ENCODE data around the gene TNFSF12. TPM values are rescaled to one million over a fixed set of nuclear protein-coding genes. Genes with fewer than 3 reads are reported as not detected.

TNFSF12 gene
- polyA plus RNA-seq, 2 of the 4 experiments (the other 2 are of a cell fraction), result 9.9 to 11.9 TPM

DNA sequence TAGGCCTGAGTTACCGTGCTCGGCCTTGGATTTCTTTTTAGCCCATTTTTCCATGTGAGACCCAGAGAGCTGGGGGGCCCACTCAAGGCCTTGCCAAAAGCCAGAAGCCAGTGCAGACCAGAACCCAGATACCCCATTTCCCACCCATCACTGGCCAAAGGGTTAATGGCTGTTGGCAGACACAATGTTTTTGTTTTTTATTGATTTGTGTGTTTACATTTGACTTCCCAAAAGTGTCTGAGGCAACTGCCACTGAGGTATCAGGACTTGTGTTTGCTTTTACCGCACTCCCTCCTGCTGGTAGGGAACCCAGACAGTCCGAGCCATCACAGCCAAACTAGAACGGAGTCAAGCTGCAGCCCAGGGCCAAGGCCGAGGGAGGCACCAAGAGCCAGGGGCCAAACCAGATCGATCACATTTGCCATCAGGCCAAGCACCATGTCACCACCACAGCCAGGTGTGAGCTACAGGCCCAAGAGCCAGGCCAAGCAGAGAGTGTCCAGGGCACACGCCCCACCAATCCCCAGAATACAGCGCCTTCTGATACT lies 7.7 kb upstream of the TNFSF12 start (continued):
- TF ChIP-seq, protein P1, sequence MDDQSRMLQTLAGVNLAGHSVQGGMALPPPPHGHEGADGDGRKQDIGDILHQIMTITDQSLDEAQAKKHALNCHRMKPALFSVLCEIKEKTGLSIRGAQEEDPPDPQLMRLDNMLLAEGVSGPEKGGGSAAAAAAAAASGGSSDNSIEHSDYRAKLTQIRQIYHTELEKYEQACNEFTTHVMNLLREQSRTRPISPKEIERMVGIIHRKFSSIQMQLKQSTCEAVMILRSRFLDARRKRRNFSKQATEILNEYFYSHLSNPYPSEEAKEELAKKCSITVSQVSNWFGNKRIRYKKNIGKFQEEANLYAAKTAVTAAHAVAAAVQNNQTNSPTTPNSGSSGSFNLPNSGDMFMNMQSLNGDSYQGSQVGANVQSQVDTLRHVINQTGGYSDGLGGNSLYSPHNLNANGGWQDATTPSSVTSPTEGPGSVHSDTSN (IDR thresholded peaks at IDR 0.05), result no peak
- TF ChIP-seq ZFP36 (IDR thresholded peaks at IDR 0.05; ENCODE audit: borderline replicate concordance, partially characterized antibody), result no peak

GRCh38 chr17:7544911-7545310 lies 3.9 kb upstream of the TNFSF12 start:
- Histone ChIP-seq H3K4me3 (no peak overlapping the region), H3K27ac (no peak overlapping the region), H3K4me2 (no peak overlapping the region), H3K9me3 (no peaks in the 10 kb centered on the region), H3K4me1 (peaks cover 13% of the 10 kb centered on the region)
- FAIRE-seq, result peak; percentile 88
- ATAC-seq, result no peak
- ChIA-PET POLR2A (no interaction called here), CTCF (interaction anchor here (16.8 kb wide), 1 partner anchor 15 kb away, joined by 190 read pairs; the partner anchor contains the start of genes SENP3 and TNFSF13)
- WGBS (ENCODE audit: missing lambda C conversion rate), result 69% methylated on average over 6 of the region's 6 CpGs
- TF ChIP-seq ZC3H11A (IDR thresholded peaks at IDR 0.05) (no peak), KDM1A (IDR thresholded peaks at IDR 0.05; ENCODE audit: low read depth) (no peak), RAD21 (conservative IDR thresholded peaks at IDR 0.05 in 1 of 2, IDR thresholded peaks at IDR 0.05 in 1 of 2) (no peak), CBX8 (IDR thresholded peaks at IDR 0.05) (no peak), HEYL (CRISPR knock-in tag; IDR thresholded peaks at IDR 0.05) (no peak), EHMT2 (IDR thresholded peaks at IDR 0.05; ENCODE audit: low read depth) (no peak), JUNB (IDR thresholded peaks at IDR 0.05) (no peak), POLR2A (IDR thresholded peaks at IDR 0.05; ENCODE audit: low read length) (no peak), RFX5 (IDR thresholded peaks at IDR 0.05) (no peak), ZFP36 (IDR thresholded peaks at IDR 0.05; ENCODE audit: borderline replicate concordance, partially characterized antibody) (no peak), PHF8 (IDR thresholded peaks at IDR 0.05; ENCODE audit: borderline replicate concordance, low read depth) (no peak), RNF2 (IDR thresholded peaks at IDR 0.05; ENCODE audit: borderline replicate concordance, low read depth) (no peak), POLR2AphosphoS2 (conservative IDR thresholded peaks at IDR 0.05; ENCODE audit: low read length) (no peak), CEBPB (IDR thresholded peaks at IDR 0.05) (no peak), NPAS2 (CRISPR knock-in tag; IDR thresholded peaks at IDR 0.05; ENCODE audit: borderline replicate concordance) (no peak), HOXB13 (CRISPR knock-in tag; IDR thresholded peaks at IDR 0.05; ENCODE audit: low read depth) (no peak)
- TF ChIP-seq, protein P2, sequence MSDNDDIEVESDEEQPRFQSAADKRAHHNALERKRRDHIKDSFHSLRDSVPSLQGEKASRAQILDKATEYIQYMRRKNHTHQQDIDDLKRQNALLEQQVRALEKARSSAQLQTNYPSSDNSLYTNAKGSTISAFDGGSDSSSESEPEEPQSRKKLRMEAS (IDR thresholded peaks at IDR 0.05), result no peak
- no peak for DNase-seq (ENCODE audit: low read depth in 1 of 2, low spot score in 1 of 2)

DNA sequence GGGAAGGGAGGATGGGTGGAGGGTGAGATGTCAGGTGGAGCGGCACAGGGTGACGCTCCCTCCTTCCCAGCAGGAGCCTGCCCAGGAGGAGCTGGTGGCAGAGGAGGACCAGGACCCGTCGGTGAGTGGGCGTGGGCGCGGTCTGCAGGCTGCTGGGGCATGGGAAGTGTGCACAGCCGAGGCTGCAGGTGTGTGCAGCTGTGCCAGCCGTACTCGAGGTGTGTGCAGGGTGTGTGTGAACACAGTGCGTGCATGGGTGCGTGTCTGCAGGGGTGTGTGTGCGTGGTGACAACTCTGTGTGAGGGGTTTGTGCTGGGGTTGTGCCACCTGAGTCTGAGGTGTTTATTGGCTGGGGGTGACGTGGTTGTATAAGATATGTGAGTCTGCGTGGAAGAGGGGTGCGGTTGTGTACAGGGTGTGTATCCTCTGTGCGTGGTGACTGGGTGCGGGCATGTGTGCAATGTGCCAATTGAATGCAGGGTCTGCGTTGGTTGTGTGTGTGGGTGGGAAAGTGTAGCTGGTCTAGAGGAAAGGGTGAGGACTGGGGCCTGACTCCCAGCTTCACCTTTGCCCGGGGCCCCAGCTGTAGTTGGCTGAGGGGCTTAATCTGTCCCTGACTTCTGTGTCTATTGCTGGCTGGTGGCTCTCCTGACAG lies 670 bp downstream of the TNFSF12 start:
- FAIRE-seq, result no peak
- Histone ChIP-seq H3K4me3 (peak overlapping the region; percentile 63), H3K27ac (peak overlapping the region; percentile 81 to 90)
- TF ChIP-seq GATA3 (IDR thresholded peaks at IDR 0.05; ENCODE audit: borderline replicate concordance) (no peak), ESRRA (IDR thresholded peaks at IDR 0.05; ENCODE audit: borderline replicate concordance, low read length) (no peak), CBX2 (IDR thresholded peaks at IDR 0.05; ENCODE audit: borderline replicate concordance, low read depth) (no peak), JUNB (IDR thresholded peaks at IDR 0.05) (no peak), RARB (CRISPR knock-in tag; IDR thresholded peaks at IDR 0.05) (no peak), CEBPB (IDR thresholded peaks at IDR 0.05) (no peak), ZSCAN20 (CRISPR knock-in tag; IDR thresholded peaks at IDR 0.05) (no peak), BCL3 (IDR thresholded peaks at IDR 0.05) (no peak), BHLHE40 (IDR thresholded peaks at IDR 0.05; ENCODE audit: low read depth, low read length) (no peak), NR3C1 (IDR thresholded peaks at IDR 0.05) (no peak), ZFP36 (IDR thresholded peaks at IDR 0.05; ENCODE audit: borderline replicate concordance, partially characterized antibody) (no peak), PHF8 (IDR thresholded peaks at IDR 0.05; ENCODE audit: borderline replicate concordance, low read depth) (no peak), CBX8 (IDR thresholded peaks at IDR 0.05) (no peak), CHD2 (IDR thresholded peaks at IDR 0.05; ENCODE audit: low read length, partially characterized antibody) (no peak), HEYL (CRISPR knock-in tag; IDR thresholded peaks at IDR 0.05) (no peak), KDM5A (IDR thresholded peaks at IDR 0.05) (no peak)
- TF ChIP-seq, protein P3, sequence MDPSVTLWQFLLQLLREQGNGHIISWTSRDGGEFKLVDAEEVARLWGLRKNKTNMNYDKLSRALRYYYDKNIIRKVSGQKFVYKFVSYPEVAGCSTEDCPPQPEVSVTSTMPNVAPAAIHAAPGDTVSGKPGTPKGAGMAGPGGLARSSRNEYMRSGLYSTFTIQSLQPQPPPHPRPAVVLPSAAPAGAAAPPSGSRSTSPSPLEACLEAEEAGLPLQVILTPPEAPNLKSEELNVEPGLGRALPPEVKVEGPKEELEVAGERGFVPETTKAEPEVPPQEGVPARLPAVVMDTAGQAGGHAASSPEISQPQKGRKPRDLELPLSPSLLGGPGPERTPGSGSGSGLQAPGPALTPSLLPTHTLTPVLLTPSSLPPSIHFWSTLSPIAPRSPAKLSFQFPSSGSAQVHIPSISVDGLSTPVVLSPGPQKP (IDR thresholded peaks at IDR 0.05; ENCODE audit: low read depth, low read length), result no peak
- TF ChIP-seq, protein P1 (IDR thresholded peaks at IDR 0.05), result no peak

More for the DNA sequence above, 670 bp downstream of the TNFSF12 start:
- Histone ChIP-seq H3K9me3 (no peaks in the 10 kb centered on the region), H3K4me1 (peaks cover 17% of the 10 kb centered on the region), H3K4me2 (peak overlapping the region; percentile 84)
- WGBS (ENCODE audit: missing lambda C conversion rate), result 79% methylated on average over 20 of the region's 20 CpGs
- ATAC-seq, result peak; percentile 70 to 79
- POLR2A ChIA-PET, result interaction anchor here (1.4 kb wide), 1 partner anchor 65 kb away, joined by 3 read pairs; no protein-coding TSS in a partner anchor
- DNase-seq (ENCODE audit: low read depth in 1 of 2, low spot score in 1 of 2), result peak in 1 of 2 experiments; percentile 19
- CTCF ChIA-PET, result interaction anchor here (0.6 to 16.8 kb wide), 16 partner anchors 9 to 196 kb away, joined by 3 to 190 read pairs (median 4); partner anchors contain the start of genes SENP3 and TNFSF13

Measured in A549 (cell line).